ENCODE measurements around the gene DIPK1C.

The DIPK1C gene

DNA sequence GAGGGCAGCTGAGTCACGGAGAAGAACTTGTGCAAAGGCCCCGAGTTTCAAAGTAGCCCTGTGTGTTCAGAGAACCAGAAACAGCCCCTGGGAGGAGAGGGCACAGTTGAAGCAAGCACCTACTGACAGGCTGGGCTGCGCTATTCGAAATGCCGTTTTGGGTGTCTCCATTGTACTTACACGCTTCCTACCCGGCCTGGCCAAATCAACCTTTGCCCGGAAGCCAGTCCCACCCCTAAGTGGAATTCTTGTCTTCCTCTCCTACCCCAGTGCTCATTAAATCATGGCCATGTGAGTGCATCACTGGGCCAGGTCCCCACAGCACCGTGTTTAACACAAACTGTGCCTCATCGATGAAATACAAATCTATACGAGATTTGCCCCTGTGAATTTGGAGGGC lies 6.0 kb downstream of the DIPK1C start:
- DNase-seq (ENCODE audit: low read depth in 2 of 2) = no peak

DNA sequence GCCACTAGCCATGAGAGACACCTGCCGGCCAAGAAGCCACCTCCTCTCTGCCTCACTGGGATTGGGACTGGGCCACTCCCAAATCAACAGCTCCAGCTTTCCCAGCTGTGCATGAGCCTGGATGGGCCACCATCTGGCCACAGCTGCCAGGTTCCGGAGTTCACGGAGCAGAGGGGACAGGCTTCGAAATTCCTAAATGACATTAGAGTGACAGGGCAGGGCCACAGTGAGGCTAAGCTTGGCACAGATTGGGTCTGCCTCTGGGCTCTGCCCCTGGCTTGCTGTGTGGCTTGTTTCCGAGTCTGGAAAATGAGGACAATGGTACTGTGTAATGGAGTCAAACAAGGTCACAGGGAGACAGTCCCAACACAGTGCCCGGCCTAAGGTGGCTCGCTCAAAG lies 6.5 kb downstream of the DIPK1C start:
- no peak for DNase-seq (ENCODE audit: low read depth in 2 of 2)

DNA sequence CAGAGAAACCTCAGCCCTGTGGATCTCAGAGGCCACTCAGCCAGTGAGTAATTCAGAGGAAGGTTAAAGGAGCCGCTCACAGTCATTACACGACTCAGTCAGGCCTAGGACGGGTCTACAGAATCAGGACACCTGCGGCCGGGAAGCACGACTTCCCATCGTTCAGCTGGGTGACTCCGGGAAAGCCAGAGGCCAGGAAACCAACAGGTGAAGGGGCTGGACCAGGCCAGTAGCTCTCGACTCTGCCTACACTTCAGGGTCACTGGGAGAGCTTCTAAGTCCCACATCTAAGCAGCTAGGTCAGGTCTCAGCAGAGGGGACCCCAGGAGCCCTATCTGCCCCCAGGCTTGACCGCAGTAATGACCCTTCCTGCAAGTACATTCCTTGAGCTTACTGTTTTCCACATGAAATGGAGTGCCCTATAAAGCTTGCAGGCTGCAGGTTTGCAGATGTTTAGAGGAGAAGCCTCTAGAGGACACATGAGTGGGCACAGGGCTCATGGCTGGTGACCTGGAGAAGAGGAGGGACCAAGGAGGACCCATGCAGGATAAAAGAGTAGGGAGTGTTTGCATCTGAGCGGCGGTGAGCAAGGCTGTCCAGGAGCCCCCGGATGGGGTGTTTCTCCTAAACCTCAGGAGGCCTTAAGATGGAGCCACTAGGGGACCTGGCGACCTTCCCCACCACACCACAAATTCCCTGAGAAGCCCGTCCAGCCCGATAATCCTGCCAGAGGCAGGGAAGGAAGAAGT lies 9.5 kb downstream of the DIPK1C start:
- no peak for DNase-seq (ENCODE audit: low read depth in 2 of 2)

DNA sequence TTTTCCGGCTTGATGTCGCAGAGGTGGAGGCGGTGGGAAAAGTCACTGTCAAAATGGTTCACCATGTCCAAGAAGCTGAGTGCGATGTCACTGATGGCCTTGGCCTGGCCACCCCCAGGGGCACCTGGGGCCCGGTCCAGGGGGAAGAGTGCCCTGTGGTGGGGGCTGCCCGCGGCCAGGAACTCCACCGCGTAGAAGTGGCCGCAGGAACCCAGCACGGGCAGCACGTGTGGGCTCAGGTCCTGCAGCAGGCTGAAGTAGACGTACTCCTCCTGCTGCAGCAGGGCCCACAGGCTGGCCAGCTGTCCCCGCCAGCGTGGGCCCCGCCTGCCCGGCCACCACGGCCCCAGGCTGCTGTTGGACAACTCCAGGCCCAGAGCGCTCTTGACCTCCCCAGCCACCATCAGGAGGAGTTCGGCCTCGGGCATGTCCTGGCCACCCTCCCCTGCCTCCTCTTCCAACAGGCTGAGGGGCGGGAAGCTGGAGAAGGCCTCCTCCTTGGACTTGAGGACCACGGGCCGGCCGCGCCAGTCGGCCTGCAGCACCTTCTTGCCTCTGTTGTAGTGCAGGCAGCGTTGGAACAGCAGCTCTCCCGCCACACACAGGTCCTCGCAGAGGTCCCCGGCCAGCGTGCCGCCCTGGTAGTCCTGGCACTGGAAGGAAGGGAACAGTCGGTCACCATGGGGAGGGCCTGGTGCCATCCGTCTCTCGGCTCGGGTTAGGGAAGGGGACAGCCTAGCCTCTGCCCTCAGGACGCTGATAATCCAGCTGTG lies 10.3 kb downstream of the DIPK1C start:
- no peak for DNase-seq (ENCODE audit: low read depth in 2 of 2)

GRCh38 chr18:74446178-74446577 lies 10.9 kb downstream of the DIPK1C start:
- DNase-seq (ENCODE audit: low read depth in 2 of 2) = no peak

DNA sequence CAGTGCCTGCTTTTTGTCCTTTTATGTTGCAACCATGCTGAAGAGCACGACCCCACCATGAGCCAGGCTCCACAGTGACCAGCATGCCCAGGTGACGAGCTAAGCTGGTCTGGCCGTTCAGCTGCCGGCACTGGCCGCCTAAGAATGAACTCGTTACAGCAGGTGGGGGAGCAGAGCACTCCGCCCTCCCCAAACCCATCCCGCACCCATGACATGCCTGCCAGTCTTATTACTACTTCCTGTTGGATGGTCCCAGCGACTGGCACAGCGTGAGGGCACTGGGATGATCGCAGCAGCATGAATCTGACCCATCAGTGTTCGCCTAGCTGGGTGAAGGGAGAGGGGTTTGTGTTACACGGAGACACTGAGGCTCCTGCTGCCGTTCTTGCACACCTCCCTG lies 11.5 kb downstream of the DIPK1C start:
- DNase-seq (ENCODE audit: low read depth in 2 of 2) = no peak

DNA sequence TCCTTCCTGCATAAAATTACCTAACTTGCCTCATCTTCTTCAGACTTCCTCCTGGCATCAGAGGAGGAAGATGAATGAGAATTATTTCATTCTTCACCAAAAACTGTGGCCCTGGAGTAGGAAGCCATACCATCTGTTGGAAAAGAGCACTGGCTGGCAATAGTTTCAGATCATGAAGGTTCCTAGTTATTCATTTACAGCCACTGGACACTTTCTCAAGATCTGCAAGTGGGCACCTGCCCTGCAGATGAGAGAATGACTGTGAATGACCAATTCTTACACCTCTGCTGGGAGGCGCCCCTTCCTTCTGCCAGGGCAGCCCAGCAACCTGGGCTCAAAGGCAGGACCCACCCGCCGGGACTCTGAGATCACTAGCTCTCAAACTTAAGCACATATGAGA lies 13.0 kb downstream of the DIPK1C start:
- no peak for DNase-seq (ENCODE audit: low read depth in 2 of 2)

GRCh38 chr18:74440808-74441427 lies 16.2 kb downstream of the DIPK1C start:
- DNase-seq (ENCODE audit: low read depth in 2 of 2) = no peak

- DNase-seq (ENCODE audit: low read depth in 2 of 2) = no peak
These were observed 19.0 kb downstream of the DIPK1C start for GRCh38 chr18:74438091-74438490.

DNA sequence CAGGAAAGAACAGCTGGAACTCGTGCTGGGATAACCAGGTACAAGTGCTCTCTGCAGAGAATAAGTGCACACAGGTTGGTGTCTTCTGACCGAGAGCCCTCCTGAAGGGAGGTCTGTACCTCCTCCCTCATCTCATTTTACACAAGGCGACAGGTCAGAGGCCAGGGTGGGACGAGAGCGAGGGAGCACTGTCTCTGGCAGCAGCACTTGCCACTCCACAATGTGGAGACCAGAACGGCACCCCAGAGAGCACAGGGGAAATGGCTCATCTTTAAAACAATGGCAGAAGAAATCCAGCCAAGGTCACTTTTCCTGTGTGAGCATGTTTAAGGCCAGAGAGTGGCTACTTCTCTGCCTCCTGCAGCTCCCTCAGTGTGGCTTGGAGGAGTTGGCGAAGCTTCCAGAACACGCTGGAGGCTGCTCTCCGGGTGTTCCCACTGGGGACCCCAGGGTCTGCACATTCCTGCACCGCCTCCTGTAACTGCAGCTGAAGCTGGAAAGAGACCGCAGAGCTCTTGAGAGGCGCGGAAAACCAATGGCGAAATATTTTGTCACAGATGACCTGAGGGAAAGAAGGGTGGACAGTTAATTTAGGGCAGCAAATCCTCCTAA lies 20.8 kb downstream of the DIPK1C start:
- no peak for DNase-seq (ENCODE audit: low read depth in 2 of 2)

GRCh38 chr18:74435740-74436139 lies 21.4 kb downstream of the DIPK1C start:
- no peak for DNase-seq (ENCODE audit: low read depth in 2 of 2)

GRCh38 chr18:74434466-74434865 lies 22.6 kb downstream of the DIPK1C start:
- DNase-seq (ENCODE audit: low read depth in 2 of 2) = no peak

DNA sequence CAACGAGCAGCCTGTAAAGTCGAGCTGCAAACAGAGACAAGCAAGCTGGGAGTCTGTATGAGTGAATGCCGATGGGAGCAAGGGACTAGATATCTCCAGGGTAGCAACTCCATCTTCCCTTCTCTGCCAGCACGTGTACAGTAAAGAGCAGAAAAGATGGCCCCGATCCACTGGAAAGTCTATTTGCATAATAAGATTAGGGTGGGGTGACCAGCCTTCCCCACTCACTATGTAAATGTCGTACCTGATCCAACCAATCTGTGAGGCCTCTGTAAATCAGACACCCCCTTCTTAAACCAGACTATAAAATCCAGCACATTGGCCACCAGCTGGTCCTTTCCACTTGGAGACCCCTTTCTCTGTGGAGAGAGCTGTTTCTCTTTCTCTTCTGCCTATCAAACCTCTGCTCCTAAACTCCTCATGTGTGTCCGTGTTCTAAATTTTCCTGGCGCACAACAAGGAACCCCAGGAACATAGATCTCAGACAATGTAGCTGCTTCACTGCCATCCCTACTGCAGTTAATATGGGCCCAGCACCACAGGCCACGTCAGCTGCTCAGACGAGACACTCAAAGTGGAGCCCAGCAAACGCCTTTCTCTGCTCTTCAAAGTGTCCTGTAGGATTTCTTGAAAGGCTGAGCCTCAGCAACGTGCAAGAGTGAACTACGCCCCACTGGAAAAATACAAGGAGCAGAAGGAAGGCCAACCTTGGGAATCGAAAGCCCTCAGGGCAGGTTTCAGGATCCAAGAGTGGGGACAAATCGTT lies 26.1 kb downstream of the DIPK1C start:
- DNase-seq (ENCODE audit: low read depth in 2 of 2) = no peak

DNA sequence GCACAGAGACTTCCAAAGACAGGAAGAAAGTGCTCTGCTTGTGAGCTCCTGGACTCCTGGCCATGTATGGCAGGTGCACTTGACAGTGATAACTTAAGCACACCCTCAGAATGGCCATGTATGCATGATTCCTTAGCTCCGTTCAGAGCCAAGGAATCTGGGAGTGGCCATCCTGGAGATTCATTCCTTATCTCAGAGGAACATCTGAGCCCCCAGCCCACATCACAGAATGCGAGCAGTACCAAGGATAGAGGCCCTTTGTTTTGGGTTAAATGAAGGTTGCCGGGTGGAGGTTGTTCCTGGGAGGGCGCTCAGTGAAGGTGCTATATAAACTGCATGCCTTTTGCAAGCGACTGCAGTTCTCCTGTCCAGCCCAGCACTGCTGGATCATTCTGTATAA lies 26.9 kb downstream of the DIPK1C start:
- no peak for DNase-seq (ENCODE audit: low read depth in 2 of 2)

- DNase-seq (ENCODE audit: low read depth in 2 of 2) = no peak
These were observed 28.0 kb downstream of the DIPK1C start for GRCh38 chr18:74429096-74429495.

GRCh38 chr18:74427442-74428112 lies 29.5 kb downstream of the DIPK1C start:
- no peak for DNase-seq (ENCODE audit: low read depth in 2 of 2)

GRCh38 chr18:74425876-74426275 lies 31.2 kb downstream of the DIPK1C start:
- DNase-seq (ENCODE audit: low read depth in 2 of 2) = no peak

- DNase-seq (ENCODE audit: low read depth in 2 of 2) = no peak
These were observed 31.9 kb downstream of the DIPK1C start for GRCh38 chr18:74425161-74425560.

DNA sequence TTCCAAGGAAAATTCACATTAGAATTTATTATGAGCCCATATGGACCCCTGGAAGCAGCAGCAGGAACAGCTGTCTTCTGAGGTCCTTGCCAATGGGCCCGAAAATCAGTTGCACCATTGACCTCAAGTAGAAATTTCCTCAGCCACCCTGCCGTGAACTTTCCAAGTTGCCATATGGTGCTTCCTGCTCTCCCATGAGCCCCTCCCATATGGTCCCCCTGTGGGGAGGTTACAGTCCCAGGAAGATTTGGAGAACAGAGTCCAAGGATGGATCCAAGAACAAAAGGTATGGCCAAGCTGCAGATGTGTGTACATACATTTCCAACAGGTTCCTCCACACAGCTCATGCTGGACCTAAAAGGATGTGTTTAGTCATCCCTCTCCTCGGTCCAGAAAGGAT lies 34.6 kb downstream of the DIPK1C start:
- DNase-seq (ENCODE audit: low read depth in 2 of 2) = no peak

DNA sequence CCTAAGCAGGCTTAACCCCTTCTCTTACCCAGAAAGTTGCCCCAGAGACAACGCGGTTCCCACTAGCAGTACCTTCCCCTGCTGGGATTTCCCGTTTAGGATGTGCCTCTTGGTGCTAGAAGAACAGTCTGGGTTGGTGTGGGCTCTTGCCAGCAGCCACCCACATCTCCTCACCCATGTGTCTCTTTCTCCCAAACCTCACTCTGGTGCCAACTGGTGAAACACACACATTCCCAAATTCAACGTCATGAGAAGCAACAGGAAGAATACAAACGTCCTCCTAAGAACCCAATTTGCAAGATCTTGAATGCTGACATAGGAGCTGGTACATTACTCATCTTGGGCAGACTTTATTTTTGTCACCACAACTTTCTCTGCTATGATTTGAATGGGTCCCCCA lies 36.2 kb downstream of the DIPK1C start:
- DNase-seq (ENCODE audit: low read depth in 2 of 2) = no peak

- no peak for DNase-seq (ENCODE audit: low read depth in 2 of 2)
These were observed 36.6 kb downstream of the DIPK1C start for GRCh38 chr18:74420481-74420880.

Data from stimulated activated CD8-positive, alpha-beta memory T cell treated with anti-CD3 and anti-CD28 coated beads, Interleukin-7, amount 100 ng/mL, for 1 hour (primary cell).